Amniotic stem cell (primary cell): ENCODE results near the gene TMEM45A.
"Not testable (repeated sequence)": the region's sequence is repeated elsewhere in the genome, so short reads cannot be mapped to it uniquely, and the experiment has no call there.

Source experiments
- DNase-seq: peaks from one replicate; lab custom pipeline; 2025; lab: John Stamatoyannopoulos, UW

Gene TMEM45A

DNA sequence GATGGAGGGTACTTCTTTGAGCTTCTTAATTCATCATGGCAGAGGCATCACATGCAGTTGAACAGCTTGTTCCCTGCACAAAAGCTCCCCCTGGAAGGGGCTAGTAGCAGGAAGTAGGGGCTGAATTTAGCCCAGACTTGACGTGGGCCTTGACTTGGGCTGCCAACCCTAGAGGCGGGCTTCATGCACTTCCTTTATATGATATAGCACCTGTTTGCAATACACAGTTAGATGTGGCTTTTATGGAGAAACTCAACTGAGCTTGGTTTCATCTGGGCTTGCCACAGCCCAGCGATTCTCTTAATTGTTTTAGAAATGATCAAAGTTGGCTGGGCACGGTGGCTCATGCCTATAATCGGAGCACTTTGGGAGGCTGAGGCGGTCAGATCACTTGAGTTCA lies 83.3 kb downstream of the TMEM45A start:
- no peak for DNase-seq

DNA sequence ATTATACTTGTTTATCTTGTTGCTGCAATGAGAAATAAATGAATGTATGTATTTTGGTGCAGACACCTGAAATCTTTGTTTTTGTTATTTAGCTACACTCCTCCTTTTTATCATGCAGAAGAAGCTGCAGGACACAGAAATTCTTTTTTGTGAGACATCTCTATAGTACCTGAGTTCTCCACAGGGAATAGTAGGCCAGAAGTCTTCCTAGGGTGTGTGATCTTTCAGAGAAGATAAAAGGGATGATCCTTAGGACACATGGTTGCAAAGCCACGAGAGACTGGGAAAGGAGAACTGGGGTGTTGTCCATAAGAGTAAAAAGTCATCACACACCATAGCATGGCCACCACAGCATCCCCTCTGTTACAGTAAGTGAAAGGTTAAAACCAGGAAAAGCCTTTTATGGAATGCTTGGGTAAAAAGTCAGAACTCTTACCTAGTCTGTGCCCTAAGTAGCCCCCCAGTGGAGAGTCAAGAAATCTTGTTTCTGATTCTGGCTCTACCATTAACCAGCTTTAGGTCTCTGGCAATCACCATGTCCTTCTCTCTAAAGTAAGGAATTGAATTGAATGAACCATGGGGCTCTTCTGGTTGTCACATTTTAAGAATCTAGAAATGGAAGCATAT lies 85.1 kb downstream of the TMEM45A start:
- no peak for DNase-seq

- no peak for DNase-seq
Measured at GRCh38 chr3:100578646-100579045, 86.2 kb downstream of the TMEM45A start.

- no peak for DNase-seq
Measured at GRCh38 chr3:100580147-100580546, 87.7 kb downstream of the TMEM45A start.

- no peak for DNase-seq
Measured at GRCh38 chr3:100581650-100582049, 89.2 kb downstream of the TMEM45A start.

- not testable (repeated sequence) for DNase-seq
Measured at GRCh38 chr3:100582157-100582556, 89.7 kb downstream of the TMEM45A start.

GRCh38 chr3:100584101-100584660 lies 91.8 kb downstream of the TMEM45A start:
- DNase-seq = no peak

DNA sequence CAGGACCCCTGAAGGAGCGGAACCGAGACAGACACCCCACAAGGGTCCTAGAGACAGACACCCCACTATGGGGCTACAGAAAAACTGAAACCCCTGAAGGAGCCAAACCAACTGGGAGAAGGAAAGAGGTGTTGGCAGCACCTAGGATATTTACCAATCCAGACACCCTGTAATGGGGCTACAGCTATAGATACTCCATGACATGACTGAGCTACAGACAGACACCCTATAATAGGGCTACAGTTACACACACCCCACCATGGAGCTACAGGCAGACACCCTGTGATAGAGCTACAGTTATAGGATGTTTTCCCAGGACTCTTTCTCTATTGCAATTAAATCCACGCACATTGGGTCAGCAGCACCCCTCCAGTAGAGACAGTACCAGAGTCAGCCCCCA lies 94.4 kb downstream of the TMEM45A start:
- no peak for DNase-seq

- no peak for DNase-seq
Measured at GRCh38 chr3:100588251-100588650, 95.8 kb downstream of the TMEM45A start.

DNA sequence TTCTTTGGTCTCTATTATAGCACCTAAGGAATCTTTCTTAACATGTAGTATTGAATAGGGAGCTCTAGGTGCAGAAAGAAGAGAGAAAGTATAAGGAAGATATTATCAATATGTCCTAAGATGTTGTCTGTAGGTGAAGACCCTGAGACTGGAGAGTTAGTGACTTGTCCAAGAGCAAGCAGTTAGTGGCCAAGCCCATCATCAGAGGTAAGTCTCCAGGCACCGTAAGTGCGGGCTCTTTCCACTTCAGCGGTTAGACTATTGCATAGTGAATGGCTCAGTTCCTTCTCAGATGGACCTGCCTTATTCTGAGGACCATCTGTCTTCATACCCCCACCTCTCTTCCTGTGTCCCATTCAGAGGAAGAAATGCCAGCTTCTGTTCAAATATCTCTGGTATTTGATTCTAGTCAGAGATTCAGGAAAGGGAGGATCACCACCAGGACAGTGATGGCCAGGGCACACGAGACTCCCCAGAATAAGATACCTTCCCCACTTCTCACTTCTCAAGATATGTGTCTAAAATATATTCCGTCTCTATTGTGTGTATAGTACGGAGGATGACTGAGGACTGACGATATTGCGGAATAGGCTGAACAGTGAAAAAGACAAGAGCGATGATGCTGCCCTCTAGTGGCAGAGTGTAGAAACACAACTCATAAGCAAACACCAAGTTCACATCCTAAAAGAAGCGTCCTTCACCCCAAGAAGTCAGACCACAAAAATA lies 97.9 kb downstream of the TMEM45A start:
- DNase-seq = no peak

GRCh38 chr3:100590840-100591147 lies 98.4 kb downstream of the TMEM45A start:
- no peak for DNase-seq

DNA sequence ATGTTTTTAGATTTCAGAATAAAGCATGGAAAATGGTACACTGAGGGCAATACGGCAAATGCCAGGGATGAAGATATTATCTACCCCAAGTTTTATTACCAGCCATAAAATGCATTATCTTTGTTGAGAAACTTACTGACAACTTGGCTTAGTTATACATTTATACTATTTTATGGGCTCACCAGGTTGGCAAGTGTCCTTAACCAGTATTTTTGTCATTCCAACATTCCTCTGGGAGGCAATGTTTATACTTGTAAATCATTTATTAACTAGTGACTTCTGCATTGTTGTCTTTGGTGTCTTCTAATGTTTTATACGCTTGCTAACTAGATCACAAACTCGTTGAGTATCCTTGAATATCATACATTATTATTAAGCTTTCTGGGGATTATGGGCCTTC lies 99.0 kb downstream of the TMEM45A start:
- no peak for DNase-seq

DNA sequence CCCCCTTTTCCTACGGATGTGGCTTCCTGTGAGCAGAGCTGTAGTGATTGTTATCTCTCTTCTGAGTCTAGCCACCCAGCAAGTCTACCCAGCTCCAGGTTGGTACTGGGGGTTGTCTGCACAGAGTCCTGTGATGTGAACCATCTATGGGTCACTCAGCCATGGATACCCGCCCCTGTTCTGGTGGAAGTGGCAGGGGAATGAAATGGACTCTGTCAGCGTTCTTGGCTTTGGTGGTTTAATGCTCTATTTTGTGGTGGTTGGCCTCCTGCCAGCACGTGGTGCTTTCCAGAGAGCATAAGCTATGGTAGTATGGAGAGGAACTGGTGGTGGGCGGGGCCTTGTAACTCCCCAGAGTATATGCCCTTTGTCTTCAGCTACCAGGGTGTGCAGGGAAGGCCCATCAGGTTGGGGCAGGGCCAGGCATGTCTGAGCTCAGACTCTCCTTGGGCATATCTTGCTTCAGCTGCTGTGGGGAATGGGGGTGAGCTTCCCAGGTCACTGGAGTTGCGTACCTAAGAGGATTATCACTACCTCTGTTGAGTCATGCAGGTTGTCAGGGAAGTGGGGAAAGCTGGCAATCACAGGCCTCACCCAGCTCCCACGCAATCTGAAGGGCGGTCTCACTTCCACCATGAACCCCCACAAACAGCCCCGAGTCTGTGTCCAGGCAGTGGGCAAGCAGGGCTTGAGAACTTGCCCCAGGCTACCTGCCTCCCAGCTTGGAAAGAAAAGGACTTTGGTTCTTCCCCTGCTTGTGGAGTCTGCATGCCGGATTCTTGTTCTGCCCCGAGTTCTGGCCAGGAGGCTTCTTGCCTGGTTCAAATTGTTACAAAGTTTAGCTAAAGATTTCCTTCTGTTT lies 108.0 kb downstream of the TMEM45A start:
- no peak for DNase-seq

DNA sequence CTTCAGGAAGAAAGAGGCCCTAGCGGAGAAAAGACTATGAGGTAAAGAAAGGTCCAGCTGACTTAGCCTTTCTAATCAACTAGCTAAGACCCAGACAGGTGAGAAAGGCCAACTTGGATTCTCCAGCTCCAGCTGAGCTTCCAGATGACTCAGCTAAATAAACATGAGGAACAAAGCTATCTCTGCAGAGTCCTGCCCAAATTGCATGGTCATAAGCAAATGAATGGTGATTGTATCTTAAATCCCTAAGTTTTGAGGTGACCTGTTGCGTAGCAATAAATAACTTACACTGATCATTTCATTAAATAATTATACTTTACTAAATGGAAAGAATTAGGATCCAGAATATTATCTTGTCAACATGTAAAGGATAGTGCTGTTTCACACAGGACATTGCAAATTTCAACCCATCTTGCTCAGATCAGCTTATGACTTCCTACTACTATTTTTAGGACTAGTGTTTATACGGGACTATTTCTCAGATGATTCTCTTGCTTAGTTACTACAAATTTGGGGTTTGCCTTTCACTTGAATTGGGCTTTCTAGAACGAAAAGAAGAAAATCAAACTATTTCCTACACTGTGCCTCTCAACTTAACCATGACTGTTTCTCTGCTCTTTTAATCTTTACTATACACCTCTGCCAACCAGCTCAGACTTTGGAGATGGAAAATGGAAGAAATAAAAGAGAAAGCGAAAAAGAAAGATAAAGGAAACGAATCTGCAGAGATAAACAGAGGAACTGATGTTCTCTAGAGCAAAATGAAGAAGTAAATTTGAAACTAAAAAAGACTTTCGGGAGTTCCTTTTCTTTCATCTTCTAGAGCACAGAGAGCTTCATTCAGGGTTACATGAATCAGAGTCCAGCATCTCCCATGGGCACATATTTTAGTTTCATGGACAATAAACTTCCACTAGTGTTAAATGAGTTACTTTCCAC lies 110.4 kb downstream of the TMEM45A start:
- no peak for DNase-seq

GRCh38 chr3:100603469-100603868 lies 111.0 kb downstream of the TMEM45A start:
- DNase-seq = no peak

- no peak for DNase-seq
Measured at GRCh38 chr3:100605358-100605757, 112.9 kb downstream of the TMEM45A start.

DNA sequence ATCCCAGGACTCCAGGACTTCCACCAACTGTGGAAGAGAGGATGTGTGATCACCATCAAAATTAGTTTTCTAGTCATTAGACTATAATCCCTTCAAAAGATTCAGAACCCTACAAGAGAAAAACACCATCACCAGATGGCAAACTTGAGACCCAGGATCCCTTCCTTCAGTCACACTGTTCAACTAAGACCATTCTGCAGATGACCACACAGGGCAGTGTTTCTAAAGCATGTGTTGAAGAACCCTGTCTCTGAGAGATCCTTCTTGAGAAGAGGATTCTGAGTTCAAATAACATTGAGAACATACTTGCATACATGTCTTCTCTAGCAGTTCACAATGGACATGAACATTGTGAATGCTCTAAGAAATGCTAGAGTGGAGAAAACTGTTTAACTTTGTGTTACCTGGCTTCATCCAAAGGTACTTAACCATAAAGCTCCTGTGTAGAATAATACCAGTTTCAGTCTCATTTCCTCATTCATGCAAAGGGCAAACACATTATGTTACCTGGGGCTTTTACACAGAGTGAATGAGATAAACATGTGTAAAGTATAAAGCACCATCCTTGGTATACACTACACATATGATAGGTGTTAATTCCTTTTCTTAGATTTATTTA lies 114.6 kb downstream of the TMEM45A start:
- no peak for DNase-seq

DNA sequence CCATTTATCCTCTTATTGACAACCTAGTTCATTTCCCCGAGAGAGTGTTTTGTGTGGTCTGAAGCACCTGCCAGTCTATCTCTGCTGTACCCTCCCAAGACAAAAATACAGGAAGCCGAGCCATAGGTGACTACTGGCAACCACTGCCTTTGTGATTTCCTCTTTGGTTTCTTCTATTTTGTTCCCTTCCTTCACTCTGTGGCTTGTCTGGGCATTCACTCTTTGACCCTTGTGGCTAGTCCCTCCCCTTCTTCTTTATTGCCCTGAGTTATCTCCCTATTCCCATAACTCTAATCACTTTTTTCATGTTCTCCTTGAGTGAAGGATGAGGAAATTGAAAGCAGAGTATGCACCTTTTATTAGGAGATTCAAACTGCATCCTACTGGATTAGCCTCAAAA lies 116.9 kb downstream of the TMEM45A start, which contains the start of gene ADGRG7:
ADGRG7 (plus strand) TSS at position 297 of the 400 bp plus-strand sequence. CDS start 256 bp downstream, outside the sequence.
- DNase-seq = no peak

- DNase-seq = no peak
Measured at GRCh38 chr3:100609963-100610362, 117.5 kb downstream of the TMEM45A start.

DNA sequence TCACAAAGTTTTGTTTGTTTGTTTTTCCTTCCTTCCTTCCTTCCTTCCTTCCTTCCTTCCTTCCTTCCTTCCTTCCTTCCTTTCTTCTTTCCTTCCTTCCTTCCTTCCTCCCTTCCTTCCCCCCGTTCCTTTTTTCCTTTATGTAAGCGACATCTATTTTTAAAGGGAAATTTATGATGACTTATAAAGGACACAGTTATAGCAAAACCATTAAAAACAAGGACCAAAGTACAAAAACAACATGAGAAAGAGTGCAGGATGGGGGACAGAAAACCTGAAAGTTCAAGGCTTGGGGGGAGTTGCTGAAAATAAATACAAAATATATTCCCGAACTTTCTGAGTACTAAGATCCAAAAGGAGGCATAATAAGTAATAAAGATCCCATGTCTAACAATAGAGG lies 118.8 kb downstream of the TMEM45A start:
- no peak for DNase-seq
